GM21423 (cell line): ENCODE measurements around the gene EEF1B2.
"Not testable (repeated sequence)": the region's sequence is repeated elsewhere in the genome, so short reads cannot be mapped to it uniquely, and the experiment has no call there.

Experiments used
- ATAC-seq: cut with Tn5 transposase; IDR thresholded peaks from one replicate; pipeline ENCODE4 v1.9.1; 2021; ENCODE audit warnings: mild to moderate bottlenecking, moderate library complexity; ENCODE audit not compliant: unreplicated experiment

EEF1B2 gene

DNA sequence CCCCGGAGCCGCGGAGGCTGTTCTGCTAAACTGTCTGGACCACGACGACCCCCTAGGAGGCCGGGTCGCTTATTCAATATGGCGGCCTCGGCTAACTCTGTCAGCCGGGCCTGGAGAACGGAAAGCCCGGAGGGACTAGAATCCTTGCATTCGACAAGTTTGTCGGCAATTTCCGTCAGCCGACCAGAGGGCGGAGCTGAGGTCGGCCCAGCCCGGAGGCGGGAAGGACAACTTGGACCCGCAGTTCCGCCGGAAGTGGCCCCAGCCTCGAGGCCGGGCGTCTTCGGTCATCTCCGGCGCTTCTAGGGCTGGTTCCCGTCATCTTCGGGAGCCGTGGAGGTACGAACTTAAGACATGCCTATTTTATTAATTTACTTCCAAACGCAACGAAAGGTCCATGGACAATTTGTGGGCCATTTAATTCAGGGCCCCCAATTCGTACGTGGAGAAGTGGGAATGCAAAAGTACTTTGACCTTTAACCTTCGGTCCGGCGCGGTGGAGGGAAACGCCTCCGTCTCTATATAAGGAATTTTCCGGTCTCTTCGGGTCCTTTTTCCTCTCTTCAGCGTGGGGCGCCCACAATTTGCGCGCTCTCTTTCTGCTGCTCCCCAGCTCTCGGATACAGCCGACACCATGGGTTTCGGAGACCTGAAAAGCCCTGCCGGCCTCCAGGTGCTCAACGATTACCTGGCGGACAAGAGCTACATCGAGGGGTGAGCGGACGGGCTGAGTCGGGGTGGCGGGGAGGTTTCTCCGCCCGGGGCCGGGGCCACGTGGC, at the start of gene EEF1B2, which contains the start of gene NDUFS1:
EEF1B2 (plus strand) TSS at position 550 of the 779 bp plus-strand sequence; CDS start at position 635, 85 bp downstream.
NDUFS1 (minus strand) TSS at position 99 of the 779 bp plus-strand sequence. CDS start 5,766 bp downstream, outside the sequence.
- peak; percentile 92 for ATAC-seq

DNA sequence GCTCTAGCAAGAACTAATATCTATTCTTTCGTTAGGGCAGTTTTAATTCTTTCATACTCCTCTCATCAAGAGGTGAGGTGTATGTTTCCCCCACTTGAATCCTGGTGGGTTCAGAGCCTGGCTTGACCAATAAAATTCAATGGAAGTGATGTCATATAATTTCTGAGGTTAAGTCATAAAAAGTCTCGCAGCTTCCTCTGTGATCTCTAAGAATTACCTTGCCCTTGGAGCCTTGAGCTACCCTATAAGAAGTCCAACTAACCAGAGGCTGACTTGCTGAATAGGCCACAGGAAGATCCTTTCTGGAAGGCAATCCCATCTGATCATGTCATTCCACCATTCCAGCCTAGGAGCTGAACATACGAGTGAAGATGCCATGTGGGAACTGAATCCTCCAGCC, 47.6 kb upstream of the EEF1B2 start:
- no peak for ATAC-seq

DNA sequence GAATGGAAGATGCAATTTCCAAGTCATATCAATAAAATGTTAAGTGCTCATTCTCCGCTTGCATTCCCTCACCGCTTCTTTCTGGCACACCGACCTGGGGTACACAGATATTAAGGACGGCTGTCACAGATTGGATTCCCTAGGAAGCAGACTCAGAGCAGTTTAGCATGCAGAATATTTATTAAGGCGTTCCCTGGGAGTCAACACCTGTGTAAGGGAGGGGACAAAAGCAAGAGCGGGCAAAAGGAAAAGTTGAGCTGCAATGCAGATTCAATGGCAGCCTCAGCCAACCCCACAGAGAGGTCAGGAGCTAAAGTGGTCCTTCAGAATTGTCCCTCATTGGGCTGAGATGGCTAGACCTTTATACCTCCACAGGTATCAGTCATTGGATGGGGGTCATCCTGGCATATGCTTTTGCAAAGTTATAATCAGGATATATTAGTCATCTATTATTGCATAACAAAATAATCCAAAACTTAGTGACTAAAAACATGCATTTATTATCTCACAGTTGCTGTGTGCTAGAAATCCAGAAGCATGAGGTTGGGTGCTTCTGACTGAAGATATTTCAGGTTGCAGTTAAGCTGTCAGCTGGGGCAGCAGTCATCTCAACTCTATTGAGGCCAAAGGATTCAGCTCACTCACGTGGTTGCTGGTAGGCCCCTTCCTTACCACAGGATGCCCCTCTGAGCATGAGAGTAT, 46.7 kb upstream of the EEF1B2 start:
- no peak for ATAC-seq

DNA sequence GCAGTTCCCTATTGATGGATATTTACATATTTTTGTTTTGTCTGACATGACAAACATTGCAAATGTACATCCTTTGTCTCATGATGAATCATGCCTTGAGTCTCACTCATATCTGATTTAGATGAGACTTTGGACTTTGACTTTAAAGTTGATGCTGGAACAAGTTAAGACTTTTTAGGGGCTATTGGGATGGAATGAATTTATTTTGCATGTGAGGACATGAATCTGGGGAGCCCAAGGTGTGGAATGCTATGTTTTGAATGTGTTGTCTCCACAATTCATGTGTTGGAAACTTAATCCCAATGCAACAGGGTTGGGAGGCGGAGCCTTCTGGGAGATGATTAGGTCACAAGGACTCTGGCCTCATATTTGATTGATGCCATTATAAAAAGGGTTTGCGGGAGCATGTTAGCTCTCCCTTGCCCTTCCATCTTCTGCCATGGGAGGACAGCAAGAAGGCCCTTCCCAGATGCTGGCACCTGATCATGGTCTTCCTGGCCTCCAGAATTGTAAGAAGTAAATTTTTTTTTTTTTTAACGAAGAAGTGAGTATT, 44.6 kb upstream of the EEF1B2 start:
- no peak for ATAC-seq

DNA sequence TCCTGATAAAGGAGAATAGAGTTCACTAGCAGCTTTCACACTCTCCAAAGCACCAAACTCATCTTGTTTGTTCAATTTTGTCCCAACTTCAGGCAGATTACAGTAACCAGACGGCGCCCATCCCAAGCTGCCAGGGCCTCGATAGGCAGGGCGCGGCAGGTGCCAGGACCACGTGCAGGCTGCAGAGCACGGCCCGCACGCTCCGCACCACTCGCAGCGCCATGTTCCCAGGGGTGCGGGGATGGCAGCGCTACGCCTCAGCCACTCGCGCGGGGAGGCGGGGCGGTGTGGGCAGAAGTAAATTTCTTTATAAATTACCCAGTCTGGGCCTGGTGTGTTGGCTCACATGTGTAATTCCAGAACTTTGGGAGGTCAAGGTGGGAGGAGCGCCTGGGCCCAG, 43.4 kb upstream of the EEF1B2 start:
- no peak for ATAC-seq

DNA sequence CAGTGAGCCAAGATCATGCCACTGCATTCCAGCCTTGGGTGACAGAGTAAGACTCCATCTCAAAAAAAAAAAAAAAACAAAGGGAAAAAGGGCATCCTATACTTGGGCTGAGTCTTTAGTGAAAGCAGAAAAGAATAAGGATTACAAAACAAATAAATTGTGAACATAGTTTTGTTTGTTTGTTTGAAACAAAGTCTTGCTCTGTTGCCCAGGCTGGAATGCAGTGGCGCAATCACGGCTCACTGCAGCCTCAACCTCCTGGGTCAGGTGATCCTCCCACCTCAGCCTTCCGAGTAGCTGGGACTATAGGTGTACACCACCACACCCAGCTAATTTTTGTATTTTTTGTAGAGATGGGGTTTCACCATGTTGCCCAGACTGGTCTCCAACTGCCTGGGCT, 37.1 kb upstream of the EEF1B2 start:
- ATAC-seq: not testable (repeated sequence)

DNA sequence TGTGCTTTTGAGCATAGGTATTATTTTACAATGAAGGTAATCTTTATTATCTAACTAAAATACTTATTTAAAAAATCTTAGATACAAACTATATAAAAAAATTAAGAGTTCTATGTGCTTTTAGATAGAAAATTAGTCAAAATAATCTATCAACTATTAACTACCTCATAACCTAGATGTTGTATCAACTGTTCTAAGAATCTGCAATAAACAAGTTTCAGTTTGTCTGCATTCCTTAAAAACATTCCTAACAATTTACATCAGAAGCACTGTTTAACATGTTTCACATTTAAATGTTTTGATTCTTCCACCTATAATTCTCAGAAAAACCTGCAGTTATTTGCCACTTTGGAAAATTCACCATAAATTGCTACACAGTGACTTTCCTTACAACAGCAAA, 33.8 kb upstream of the EEF1B2 start:
- ATAC-seq: no peak

DNA sequence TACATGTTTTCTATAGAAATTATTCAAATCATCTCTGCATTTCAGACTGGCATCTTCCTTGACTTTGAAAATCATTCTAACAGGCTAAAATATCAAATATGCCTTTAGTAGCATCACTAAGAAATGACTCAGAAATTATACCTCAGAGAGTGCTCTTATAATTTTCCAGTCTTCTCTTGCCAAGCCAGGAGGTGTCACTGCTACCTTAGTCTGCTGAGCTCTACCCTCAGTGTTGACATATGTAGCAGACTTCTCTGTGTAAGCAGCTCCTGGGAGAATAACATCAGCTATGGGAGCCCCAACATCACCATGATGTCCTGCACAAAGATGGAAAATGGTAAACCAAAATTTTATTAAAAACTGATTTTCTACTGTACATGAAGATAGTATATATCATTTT, 32.0 kb upstream of the EEF1B2 start:
- ATAC-seq: no peak

DNA sequence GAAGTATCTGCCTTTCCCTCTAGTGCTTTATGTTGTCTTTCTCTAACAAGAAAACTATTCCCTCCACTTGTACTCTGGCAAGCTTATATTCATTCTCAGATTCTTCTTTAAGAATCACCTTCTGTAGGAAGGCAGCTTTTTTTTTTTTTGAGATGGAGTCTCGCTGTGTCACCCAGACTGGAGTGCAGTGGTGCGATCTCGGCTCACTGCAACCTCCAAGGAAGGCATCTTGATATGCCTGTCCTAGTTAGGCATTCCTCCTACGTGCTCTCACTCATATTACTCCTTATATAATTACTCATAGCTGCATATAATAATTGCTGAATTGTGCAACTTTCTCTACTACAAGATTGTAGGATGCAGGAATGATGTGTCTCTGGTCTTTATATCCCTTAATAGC, 16.2 kb upstream of the EEF1B2 start:
- no peak for ATAC-seq

DNA sequence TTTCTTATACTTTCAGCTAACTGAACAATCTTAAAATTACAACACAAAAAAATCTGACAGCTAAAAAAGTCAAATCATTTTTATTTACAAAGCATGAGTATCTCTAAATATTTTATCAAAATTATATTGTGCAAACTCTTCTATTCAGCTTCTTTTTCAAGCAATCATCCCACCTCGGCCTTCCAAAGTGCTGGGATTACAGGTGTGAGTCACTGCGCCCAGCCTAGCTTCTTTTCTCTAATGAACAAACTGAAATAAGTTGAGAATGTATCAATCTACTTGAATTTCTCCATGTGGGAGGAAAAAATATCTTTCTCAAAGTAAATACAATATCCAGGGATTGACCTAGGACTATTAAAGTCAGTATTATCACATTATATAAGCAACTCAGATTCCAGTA, 15.3 kb upstream of the EEF1B2 start:
- no peak for ATAC-seq

DNA sequence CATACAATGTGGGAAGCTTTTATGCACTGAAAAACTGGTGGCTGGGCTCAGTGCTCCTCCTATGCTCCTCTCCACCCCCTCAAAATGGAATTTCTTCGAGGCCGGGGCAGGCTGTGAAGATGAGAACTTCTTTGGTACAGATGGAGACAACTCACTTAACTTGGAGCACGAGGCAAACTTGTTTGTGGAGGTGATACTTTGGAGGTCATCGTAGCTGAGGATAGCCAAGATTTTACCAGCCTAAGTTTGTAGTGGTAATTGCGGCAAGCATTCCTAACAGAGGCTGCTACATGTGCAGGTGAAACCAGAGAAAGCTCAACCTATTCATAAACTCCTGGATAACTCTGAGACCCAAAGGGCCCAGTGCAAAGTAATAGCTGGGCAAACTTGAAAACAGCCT, 14.0 kb upstream of the EEF1B2 start:
- ATAC-seq: no peak

DNA sequence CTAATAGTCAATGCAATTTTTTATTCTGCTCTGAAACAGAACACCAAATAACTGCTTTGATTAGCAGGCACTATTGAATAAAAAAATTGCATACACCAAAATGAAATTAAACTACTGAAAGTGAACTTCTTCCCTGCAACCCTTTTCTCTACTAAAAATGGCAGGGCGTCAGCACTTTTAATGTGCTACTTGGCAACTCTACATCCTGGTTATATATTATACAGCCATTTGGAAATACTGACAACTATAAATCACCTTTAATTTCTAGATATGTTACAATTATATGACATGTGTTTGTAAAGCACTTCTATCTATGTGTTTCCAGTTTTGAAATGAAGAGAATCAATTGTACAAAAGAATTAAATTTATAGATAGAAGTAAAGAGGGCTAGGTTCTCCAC, 10.4 kb upstream of the EEF1B2 start:
- no peak for ATAC-seq

DNA sequence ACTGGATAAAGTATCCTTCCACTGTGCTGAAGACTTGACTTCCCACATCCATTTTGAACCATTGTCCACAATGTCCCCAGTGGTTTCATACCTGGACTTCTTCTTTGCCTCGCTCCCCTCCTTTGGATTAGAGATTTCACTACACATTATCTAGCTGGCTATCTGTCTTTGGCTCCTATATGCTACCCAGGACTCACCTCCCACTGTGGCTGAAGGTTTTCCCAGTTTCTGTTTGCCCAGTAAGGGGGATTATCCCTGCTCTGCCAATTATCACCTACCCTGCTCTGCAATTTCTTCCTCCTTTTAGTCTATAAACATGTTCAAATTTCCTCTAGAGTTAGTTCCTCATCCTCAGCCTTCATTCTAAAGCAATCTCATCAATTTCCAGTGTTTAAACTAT, 9.5 kb upstream of the EEF1B2 start:
- ATAC-seq: no peak

DNA sequence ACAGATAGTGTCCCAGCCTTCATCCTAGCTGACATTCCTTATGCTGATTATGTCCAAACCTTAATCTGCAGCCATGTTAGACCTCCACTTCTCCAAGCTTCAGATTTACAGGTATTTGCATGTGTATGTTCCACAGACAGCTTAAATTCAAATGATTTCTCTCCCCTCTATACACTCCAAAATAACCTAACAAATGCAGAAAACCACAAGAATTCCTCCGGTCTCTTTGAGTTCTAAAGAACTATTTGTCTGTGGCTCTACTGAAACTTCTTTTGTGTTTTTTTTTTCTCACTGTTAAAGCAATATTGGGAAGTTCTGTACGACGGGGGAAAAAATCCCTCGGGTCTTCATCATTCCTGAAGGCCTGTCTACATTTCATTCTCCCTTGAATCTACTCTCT, 9.1 kb upstream of the EEF1B2 start:
- no peak for ATAC-seq

DNA sequence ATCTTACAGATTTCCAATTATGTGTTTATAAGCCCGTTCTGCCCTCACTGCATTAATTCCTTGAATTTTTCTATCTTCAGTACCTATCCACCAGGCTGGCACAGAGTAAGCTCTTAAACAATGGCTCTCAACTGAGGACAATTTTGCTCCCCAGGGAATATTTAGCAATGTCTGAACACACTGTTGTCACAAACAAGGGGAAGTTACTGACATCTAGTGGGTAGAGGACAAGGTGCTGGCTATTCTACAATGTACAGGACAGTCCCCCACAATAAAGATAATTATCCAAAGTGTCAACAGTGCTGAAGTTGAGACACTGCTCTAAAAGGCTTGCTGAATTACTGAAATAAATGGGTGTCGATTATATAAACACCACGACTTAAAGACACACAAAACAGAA, 5.5 kb upstream of the EEF1B2 start:
- peak; percentile 43 for ATAC-seq

DNA sequence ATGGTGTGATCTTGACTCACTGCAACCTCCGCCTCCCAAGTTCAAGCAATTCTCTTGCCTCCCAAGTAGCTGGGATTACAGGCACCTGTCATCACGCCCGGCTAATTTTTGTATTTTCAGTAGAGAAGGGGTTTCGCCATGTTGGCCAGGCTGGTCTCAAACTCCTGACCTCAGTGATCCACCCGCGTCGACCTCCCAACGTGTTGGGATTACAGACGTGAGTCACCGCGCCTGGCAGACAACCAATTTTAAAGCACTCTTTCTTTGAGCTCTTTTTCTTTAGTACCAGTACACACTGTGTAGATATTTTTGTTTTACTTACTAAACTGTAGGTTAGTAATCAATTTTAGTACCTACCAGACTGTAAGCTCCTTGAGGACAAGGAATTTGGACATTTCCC, 2.7 kb upstream of the EEF1B2 start:
- ATAC-seq: not testable (repeated sequence)

DNA sequence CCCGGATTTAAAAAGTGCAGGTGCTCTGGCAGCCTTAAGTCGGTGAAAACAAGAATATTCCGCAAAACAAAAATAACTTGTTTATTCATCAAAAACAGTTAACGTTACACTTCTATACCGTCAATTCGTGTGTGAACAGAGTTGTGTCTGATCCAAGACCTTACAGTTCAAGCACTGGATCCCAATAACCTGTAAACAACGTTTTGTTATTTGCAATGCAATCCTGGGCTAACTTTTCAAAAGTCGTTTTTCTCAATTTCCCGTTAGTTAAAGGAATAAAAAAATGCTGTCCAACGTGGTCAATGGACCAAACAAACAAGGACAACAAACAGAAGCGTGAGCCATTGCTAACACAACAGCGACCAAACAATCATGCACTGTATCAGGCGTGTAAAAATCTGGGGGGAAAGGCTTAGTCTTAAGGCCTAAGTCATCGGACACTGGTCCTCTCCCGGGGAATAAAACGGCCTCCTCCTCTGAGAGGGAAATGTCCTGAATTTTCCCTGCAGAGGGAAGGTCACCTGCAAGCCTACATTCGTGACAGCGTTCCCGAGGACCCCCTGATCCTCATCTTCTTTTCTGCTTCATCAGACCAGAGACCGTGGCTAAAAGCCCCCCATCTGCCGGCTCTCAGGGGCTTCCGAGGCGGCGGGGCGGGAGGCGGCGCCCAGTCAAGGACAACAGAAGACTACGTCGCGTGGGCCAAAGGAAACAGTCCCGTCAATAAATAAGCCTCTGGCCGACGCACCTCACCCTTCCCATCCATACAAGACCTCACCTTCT, 941 bp upstream of the EEF1B2 start:
- peak; percentile 9 for ATAC-seq

DNA sequence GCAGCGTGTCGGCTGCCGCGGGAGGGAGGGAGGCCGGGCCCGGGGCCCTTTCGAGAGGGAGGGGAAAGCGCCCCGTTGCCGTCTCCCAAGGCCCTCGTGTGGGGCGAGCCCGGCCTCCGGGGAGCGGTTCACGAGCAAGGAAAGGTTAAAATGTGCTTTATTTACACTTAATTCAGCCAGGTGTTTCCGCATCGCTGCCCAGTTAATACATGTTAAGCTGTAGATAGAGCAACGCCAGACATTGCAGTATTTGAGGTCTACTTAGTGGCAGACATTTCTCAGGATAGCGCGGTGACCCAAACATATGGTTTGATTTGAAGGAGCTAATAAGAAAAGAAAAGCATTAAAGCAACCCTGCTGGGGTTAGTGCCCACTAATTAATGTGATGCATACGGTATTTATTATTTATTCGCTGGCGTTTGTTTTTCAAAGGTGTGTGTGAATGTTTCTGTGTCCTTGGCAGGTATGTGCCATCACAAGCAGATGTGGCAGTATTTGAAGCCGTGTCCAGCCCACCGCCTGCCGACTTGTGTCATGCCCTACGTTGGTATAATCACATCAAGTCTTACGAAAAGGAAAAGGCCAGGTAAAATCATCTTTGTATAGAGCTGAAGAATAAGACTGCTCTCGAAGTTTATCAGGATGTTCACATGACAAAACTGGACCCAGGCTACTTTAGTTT, 571 bp downstream of the EEF1B2 start:
- peak; percentile 46 for ATAC-seq

DNA sequence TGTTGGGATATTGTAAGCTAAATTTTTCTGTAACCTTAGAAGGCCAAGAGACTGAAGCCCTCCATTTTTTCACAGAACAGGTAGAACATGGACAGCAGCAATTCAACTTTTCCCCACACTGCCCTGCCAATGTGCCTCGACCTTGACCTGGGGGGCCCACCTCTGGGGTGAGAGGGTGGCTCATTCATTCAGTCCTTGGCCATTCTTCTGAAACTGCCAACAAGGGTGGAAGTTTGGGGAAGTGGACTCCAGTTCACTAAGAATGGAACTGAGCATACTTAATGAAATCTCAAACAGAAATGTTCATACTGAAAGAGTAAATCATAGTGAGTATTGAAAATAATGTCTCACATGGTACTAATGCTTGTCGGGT, 1.1 kb downstream of the EEF1B2 start:
- no peak for ATAC-seq

DNA sequence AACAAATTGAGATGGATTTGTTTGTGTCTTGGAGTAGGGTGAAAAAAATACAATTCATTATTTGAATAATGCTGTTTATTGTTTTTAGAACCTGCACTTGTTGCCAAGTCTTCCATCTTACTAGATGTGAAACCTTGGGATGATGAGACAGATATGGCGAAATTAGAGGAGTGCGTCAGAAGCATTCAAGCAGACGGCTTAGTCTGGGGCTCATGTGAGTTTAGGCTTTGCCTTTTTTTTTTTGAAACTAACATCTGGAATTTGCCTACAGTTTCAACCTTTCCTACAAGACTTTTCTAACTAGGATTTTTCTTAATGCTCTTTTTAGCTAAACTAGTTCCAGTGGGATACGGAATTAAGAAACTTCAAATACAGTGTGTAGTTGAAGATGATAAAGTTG, 2.7 kb downstream of the EEF1B2 start:
- not testable (repeated sequence) for ATAC-seq
